ENCODE data around the gene TSNAXIP1. TPM values are rescaled to one million over a fixed set of nuclear protein-coding genes. Genes with fewer than 3 reads are reported as not detected.

TSNAXIP1 gene
- total and polyA plus RNA-seq, 9 of the 15 experiments (the other 6 are each of a cell fraction or from before 2014, with no cell fraction given) = 0.03 to 0.24 (median 0.11) TPM; not detected in 4

GRCh38 chr16:67786491-67786890 lies 20.2 kb upstream of the TSNAXIP1 start:
- no peaks in the 10 kb centered on the region; the same call in 1 of the 2 replicates for H3K9me3 ChIP-seq (replicated peaks; ENCODE audit: control insufficient read depth, insufficient read depth, low read depth, low read length)
- BruUV-seq (replicated peaks) = no TSS peak
- H4K20me1 ChIP-seq (replicated peaks; ENCODE audit: control insufficient read depth, insufficient read depth, low read length) = no peaks in the 10 kb centered on the region
- no peak overlapping the region for H3K4me3 ChIP-seq
- in situ Hi-C loops (cut with MboI) = no loop called here
- no peaks in the 10 kb centered on the region for H3K27me3 ChIP-seq (ENCODE audit: control insufficient read depth in 2 of 2, insufficient read depth in 2 of 2, low read length in 2 of 2)
- DNase-seq (ENCODE audit: extremely low read depth in 1 of 4, low spot score in 3 of 4) = no peak
- H3K9ac ChIP-seq (ENCODE audit: insufficient read depth in 1 of 2, low read depth in 2 of 2, low read length in 2 of 2) = no peak overlapping the region
- H3K9me1 ChIP-seq (ENCODE audit: control insufficient read depth, insufficient read depth, low read length) = peaks cover 6% of the 10 kb centered on the region
- 85% methylated on average over 5 of the region's 5 CpGs for WGBS (ENCODE audit: insufficient coverage, low coverage, missing lambda C conversion rate)
- H3K27ac ChIP-seq (ENCODE audit: extremely low read depth, low read depth, low read length) = no peak overlapping the region
- no peak for FAIRE-seq
- no peak for ATAC-seq
- no peaks in the 10 kb centered on the region; the same call in 2 of the 3 replicates for H3K36me3 ChIP-seq (ENCODE audit: control insufficient read depth, insufficient read depth, low read length)
- ChIA-PET POLR2A (interaction anchor here (2.0 kb wide), 1 partner anchor 10 kb away, joined by 8 read pairs; no protein-coding TSS in a partner anchor), CTCF (ENCODE audit: low intra/inter-chr PET ratio) (no interaction called here)
- intact Hi-C loops (cut with micrococcal nuclease) = no loop called here
- H2AFZ ChIP-seq (ENCODE audit: low read depth, low read length) = no peak overlapping the region
- no peak overlapping the region for H3K4me2 ChIP-seq (ENCODE audit: insufficient read depth, low read length)
- H3K79me2 ChIP-seq (ENCODE audit: control insufficient read depth, insufficient read depth, low read length) = peaks cover 25% of the 10 kb centered on the region
- H3K4me1 ChIP-seq (replicated peaks in 1 of 2; ENCODE audit: control insufficient read depth in 2 of 2, insufficient read depth in 2 of 2, low read length in 2 of 2) = peaks cover 10% of the 10 kb centered on the region in 2 experiments
- TF ChIP-seq MLLT1 (IDR thresholded peaks at IDR 0.05) (no peak), MYNN (IDR thresholded peaks at IDR 0.05) (no peak), MYNN (CRISPR knock-in tag; IDR thresholded peaks at IDR 0.05) (no peak), CC2D1A (IDR thresholded peaks at IDR 0.05) (no peak), HMBOX1 (IDR thresholded peaks at IDR 0.05) (no peak), KLF10 (CRISPR knock-in tag; IDR thresholded peaks at IDR 0.05) (no peak), SAFB2 (IDR thresholded peaks at IDR 0.05; ENCODE audit: borderline replicate concordance, low read depth, low read length, severe bottlenecking) (no peak), HDAC6 (IDR thresholded peaks at IDR 0.05; ENCODE audit: low read depth, low read length) (no peak), ZNF23 (CRISPR knock-in tag; IDR thresholded peaks at IDR 0.05) (no peak), SP1 (CRISPR knock-in tag; IDR thresholded peaks at IDR 0.05) (no peak)
- TF ChIP-seq, protein P1, sequence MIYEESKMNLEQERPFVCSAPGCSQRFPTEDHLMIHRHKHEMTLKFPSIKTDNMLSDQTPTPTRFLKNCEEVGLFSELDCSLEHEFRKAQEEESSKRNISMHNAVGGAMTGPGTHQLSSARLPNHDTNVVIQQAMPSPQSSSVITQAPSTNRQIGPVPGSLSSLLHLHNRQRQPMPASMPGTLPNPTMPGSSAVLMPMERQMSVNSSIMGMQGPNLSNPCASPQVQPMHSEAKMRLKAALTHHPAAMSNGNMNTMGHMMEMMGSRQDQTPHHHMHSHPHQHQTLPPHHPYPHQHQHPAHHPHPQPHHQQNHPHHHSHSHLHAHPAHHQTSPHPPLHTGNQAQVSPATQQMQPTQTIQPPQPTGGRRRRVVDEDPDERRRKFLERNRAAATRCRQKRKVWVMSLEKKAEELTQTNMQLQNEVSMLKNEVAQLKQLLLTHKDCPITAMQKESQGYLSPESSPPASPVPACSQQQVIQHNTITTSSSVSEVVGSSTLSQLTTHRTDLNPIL (CRISPR knock-in tag; IDR thresholded peaks at IDR 0.05) = no peak

All from K562 (cell line).